K562 (cell line): ENCODE data around the gene TP63. TPM values are rescaled to one million over a fixed set of nuclear protein-coding genes. Genes with fewer than 3 reads are reported as not detected.

Experiments
- ATAC-seq: fragments of 200-7000 bp; cut with Tn5 transposase; 3 replicates; pipeline ENCODE4 v1.9.1; 2020; ENCODE audit warnings: moderate library complexity
- BruUV-seq: library from RNA; stranded (reverse); fragments of 400-500 nt; replicated peaks from 2 replicates; lab custom pipeline; 2021; lab: Mats Ljungman, UMichigan
- CTCF ChIA-PET: fragments of 300-600 bp; formaldehyde crosslinking; extraction: SDS; loops from one replicate; lab custom pipeline; 2021; ENCODE audit warnings: low intra/inter-chr PET ratio; lab: Yijun Ruan, JAX
- POLR2A ChIA-PET: fragments of 300-600, 350-650 bp; sonication (Branson Sonifier 250); formaldehyde crosslinking; extraction: SDS; loops from one replicate; lab custom pipeline; 2021; ENCODE audit warnings: antibody characterized with exemption, inconsistent platforms; lab: Yijun Ruan, JAX
- DNase-seq, 4 experiments: peaks; one replicate each; pipeline versions ENCODE4 v3.0.0 to v3.0.0-alpha.2; 2011 to 2018; ENCODE audit warnings: low spot score in 3 of 4, mixed read lengths in 3 of 4; ENCODE audit errors: extremely low read depth in 1 of 4
- FAIRE-seq: peaks from 2 replicates; lab custom pipeline; 2011; peaks lifted over from hg19 to GRCh38; lab: Jason Lieb, UNC
- H2AFZ ChIP-seq: 2 replicates; pipeline ENCODE4 v1.6.0; 2011; ENCODE audit warnings: low read depth, low read length, control low read depth, inconsistent platforms
- H3K27ac ChIP-seq: fragments of 200-600 bp; 3 replicates; pipeline ENCODE4 v1.8.0; 2011; ENCODE audit warnings: low read depth, mild to moderate bottlenecking, control low read depth, inconsistent platforms, low read length, moderate library complexity, mixed read lengths; ENCODE audit errors: extremely low read depth
- H3K27me3 ChIP-seq, 2 experiments: fragments of 300-600 bp in 1 of 2; 2 replicates in 1 of 2; 3 replicates in 1 of 2; pipeline versions ENCODE4 v1.6.0 to v1.8.0; 2011; ENCODE audit warnings: inconsistent platforms in 2 of 2, low read length in 2 of 2, mild to moderate bottlenecking in 1 of 2, mixed read lengths in 1 of 2, moderate library complexity in 1 of 2; ENCODE audit not compliant: control insufficient read depth in 2 of 2, insufficient read depth in 2 of 2
- H3K36me3 ChIP-seq: fragments of 300-600 bp; 3 replicates; pipeline ENCODE4 v1.8.0; 2011; ENCODE audit warnings: mild to moderate bottlenecking, low read length, inconsistent platforms; ENCODE audit not compliant: control insufficient read depth, insufficient read depth
- H3K4me1 ChIP-seq, 2 experiments: fragments of 200-600 bp in 1 of 2; replicated peaks in 1 of 2; 2 replicates in 1 of 2; 3 replicates in 1 of 2; pipeline versions ENCODE4 v1.5.1 to v1.8.0; 2011; ENCODE audit warnings: inconsistent platforms in 2 of 2, low read length in 2 of 2, mild to moderate bottlenecking in 1 of 2, mixed read lengths in 1 of 2, moderate library complexity in 1 of 2; ENCODE audit not compliant: control insufficient read depth in 2 of 2, insufficient read depth in 2 of 2
- H3K4me2 ChIP-seq: 2 replicates; pipeline ENCODE4 v1.6.1; 2011; ENCODE audit warnings: low read length, control low read depth, inconsistent platforms, mixed read lengths; ENCODE audit not compliant: insufficient read depth
- H3K4me3 ChIP-seq: fragments of 200-600 bp; sonication (generic), shearing (Covaris generic); 2 replicates; pipeline ENCODE4 v1.5.1; 2016; ENCODE audit warnings: control low read depth, inconsistent platforms
- H3K79me2 ChIP-seq: fragments of 200-600 bp; 3 replicates; pipeline ENCODE4 v1.8.0; 2011; ENCODE audit warnings: low read length, inconsistent platforms; ENCODE audit not compliant: control insufficient read depth, insufficient read depth
- H3K9ac ChIP-seq, 2 experiments: 2 replicates each; pipeline versions ENCODE4 v1.6.0 to v1.6.1; 2011; ENCODE audit warnings: low read depth in 2 of 2, low read length in 2 of 2, control low read depth in 1 of 2, inconsistent platforms in 1 of 2, mild to moderate bottlenecking in 1 of 2, mixed read lengths in 1 of 2; ENCODE audit not compliant: insufficient read depth in 1 of 2
- H3K9me1 ChIP-seq: one replicate; pipeline ENCODE4 v1.6.0; 2011; ENCODE audit warnings: inconsistent platforms, mild to moderate bottlenecking, low read length, moderate library complexity; ENCODE audit not compliant: control insufficient read depth, insufficient read depth
- H3K9me3 ChIP-seq: replicated peaks from 2 replicates; pipeline ENCODE4 v1.5.1; 2011; ENCODE audit warnings: low read depth, low read length, inconsistent platforms; ENCODE audit not compliant: control insufficient read depth, insufficient read depth
- H4K20me1 ChIP-seq: replicated peaks from 2 replicates; pipeline ENCODE4 v1.6.1; 2011; ENCODE audit warnings: low read length, inconsistent platforms, mixed read lengths; ENCODE audit not compliant: control insufficient read depth, insufficient read depth
- KAT2B ChIP-seq: IDR thresholded peaks from one replicate; pipeline ENCODE4 v1.6.1; 2012; ENCODE audit warnings: low read depth, mild to moderate bottlenecking, control low read depth, inconsistent platforms, low read length, moderate library complexity
- MEF2D ChIP-seq: conservative IDR thresholded peaks from 2 replicates; pipeline ENCODE4 v1.6.1; 2016; ENCODE audit warnings: low read depth, missing genetic modification characterization, missing compliant biosample characterization
- MXI1 ChIP-seq: IDR thresholded peaks from 2 replicates; pipeline ENCODE4 v1.6.1; 2011; ENCODE audit warnings: low read depth, mild to moderate bottlenecking, improper control_type of control experiment, low read length
- NFYB ChIP-seq: IDR thresholded peaks from 2 replicates; pipeline ENCODE4 v1.6.1; 2011; ENCODE audit warnings: mild to moderate bottlenecking, moderate library complexity; ENCODE audit not compliant: insufficient read length; ENCODE audit errors: extremely low read depth
- POU5F1 ChIP-seq: fragments of 150-350 bp; IDR thresholded peaks from 2 replicates; pipeline ENCODE4 v1.6.1; 2014; ENCODE audit warnings: borderline replicate concordance, low read length, low read depth, mild to moderate bottlenecking; ENCODE audit not compliant: partially characterized antibody
- PYGO2 ChIP-seq: fragments of 450-650 bp; IDR thresholded peaks from 2 replicates; pipeline ENCODE4 v1.6.1; 2016; ENCODE audit warnings: mild to moderate bottlenecking, missing genetic modification characterization, moderate library complexity, missing compliant biosample characterization
- RHOXF2B ChIP-seq: fragments of 250-450 bp; sonication (Bioruptor Pico); conservative IDR thresholded peaks from 2 replicates; pipeline ENCODE4 v1.5.1; 2021
- SAFB2 ChIP-seq: fragments of 200-400 bp; formaldehyde crosslinking; IDR thresholded peaks from 2 replicates; pipeline ENCODE4 v1.6.1; 2018; ENCODE audit warnings: borderline replicate concordance, low read length, low read depth, moderate library complexity; ENCODE audit not compliant: severe bottlenecking
- SREBF2 ChIP-seq: sonication (generic); formaldehyde crosslinking; IDR thresholded peaks from 2 replicates; pipeline ENCODE4 v1.4.0; 2020; ENCODE audit warnings: mild to moderate bottlenecking, missing genetic modification reagents
- SUPT5H ChIP-seq: fragments of 450-650 bp; IDR thresholded peaks from 2 replicates; pipeline ENCODE4 v1.6.1; 2016
- TSC22D4 ChIP-seq: fragments of 450-650 bp; IDR thresholded peaks from 2 replicates; pipeline ENCODE4 v1.6.1; 2016; ENCODE audit warnings: missing genetic modification characterization, missing biosample characterization, control low read depth
- ZNF24 ChIP-seq: fragments of 450-650 bp; IDR thresholded peaks from 2 replicates; pipeline ENCODE4 v1.6.1; 2016
- ZNF830 ChIP-seq: fragments of 250-450 bp; sonication (Bioruptor Pico); IDR thresholded peaks from 2 replicates; pipeline ENCODE4 v1.5.0; 2021; ENCODE audit warnings: mild to moderate bottlenecking
- WGBS: fragments of 100-300 bp; shearing (Covaris generic); methylation state at CpG from one replicate; pipeline ENCODE4 v1.1.6; 2016; ENCODE audit warnings: low coverage, mixed read lengths; ENCODE audit not compliant: insufficient coverage; ENCODE audit errors: missing lambda C conversion rate; 5-methylcytosine and 5-hydroxymethylcytosine counted together
- in situ Hi-C: fragments of 300-500 bp; cut with MboI; formaldehyde crosslinking; loops from 4 replicates; pipeline ENCODE4 v1.15.0; 2018; ENCODE audit warnings: inconsistent platforms, mixed read lengths
- intact Hi-C: fragments of 100-400 bp; cut with micrococcal nuclease; formaldehyde crosslinking; loops from 2 replicates; pipeline ENCODE4 v1.14.2; 2022
- polyA plus RNA-seq, 8 experiments: library from polyadenylated mRNA; depleted of rRNA in 4 of 8; stranded (reverse) in 5 of 8; unstranded in 3 of 8; fragments of >200 nt; fragmentation: Nextera tagmentation in 2 of 8; fragmentation: Illumina TruSeq in 1 of 8; extraction: Ambion mirVana in 2 of 8; extraction: Trizol in 1 of 8; gene quantifications; 2 replicates each; pipeline versions ENCODE4 v1.2.1 to v1.2.3, GENCODE V29; 2011 to 2014; ENCODE audit warnings: inconsistent platforms in 1 of 8, missing spikeins in 1 of 8
- total RNA-seq, 7 experiments: library from RNA; depleted of rRNA in 6 of 7; stranded (reverse); fragments of >200 nt in 6 of 7; fragmentation: Illumina TruSeq in 2 of 7; extraction: Trizol in 2 of 7; gene quantifications; 2 replicates each; pipeline versions ENCODE4 v1.2.1 to v1.2.3, GENCODE V29; 2011 to 2021; ENCODE audit warnings: low replicate concordance in 1 of 7
- TF ChIP-seq, protein P1 (sequence below): fragments of 250-450 bp; sonication (Bioruptor Pico); IDR thresholded peaks from 2 replicates; pipeline ENCODE4 v1.8.0; 2022; ENCODE audit warnings: inconsistent platforms
- TF ChIP-seq, protein P2 (sequence below): fragments of 450-650 bp; formaldehyde crosslinking; IDR thresholded peaks from 2 replicates; pipeline ENCODE4 v1.4.0; 2020; ENCODE audit warnings: mild to moderate bottlenecking, moderate library complexity
- TF ChIP-seq, protein P3 (sequence below): fragments of 250-450 bp; sonication (Bioruptor Pico); IDR thresholded peaks from 2 replicates; pipeline ENCODE4 v1.8.0; 2022; ENCODE audit warnings: moderate library complexity, mild to moderate bottlenecking, inconsistent platforms
- TF ChIP-seq, protein P4 (sequence below): IDR thresholded peaks from 3 replicates; pipeline ENCODE4 v1.6.1; 2011; ENCODE audit warnings: borderline replicate concordance, mild to moderate bottlenecking; ENCODE audit not compliant: insufficient read length, insufficient read depth

Gene TP63
- total and polyA plus RNA-seq, 9 of the 15 experiments (the other 6 are each of a cell fraction or from before 2014, with no cell fraction given) = 0.32 to 1.4 (median 0.50) TPM

DNA sequence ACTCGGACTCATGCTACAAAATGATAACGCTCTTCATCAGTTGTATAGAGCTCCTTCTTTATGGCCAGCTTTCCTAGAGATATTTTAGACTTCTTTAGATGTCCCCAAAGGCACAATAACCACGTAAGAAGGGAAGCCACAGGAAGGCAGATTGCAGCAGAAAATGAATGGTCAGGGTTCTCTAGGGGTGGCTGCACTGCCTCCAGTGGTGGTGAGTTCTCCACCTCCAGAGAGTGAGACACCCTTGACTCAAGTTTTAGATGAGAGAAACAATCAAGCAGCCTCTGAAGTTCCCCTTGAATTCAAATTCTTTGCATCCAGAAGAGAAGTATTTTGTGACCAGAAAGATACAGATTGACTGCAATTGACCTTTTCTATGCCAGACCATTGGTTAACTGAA lies 191.5 kb downstream of the TP63 start:
- WGBS = 0% methylated on average over 3 of the region's 3 CpGs
- Histone ChIP-seq H3K27me3 (no peaks in the 10 kb centered on the region), H3K27ac (no peak overlapping the region), H3K4me1 (no peaks in the 10 kb centered on the region), H4K20me1 (no peaks in the 10 kb centered on the region), H3K79me2 (no peaks in the 10 kb centered on the region), H3K4me3 (no peak overlapping the region), H3K36me3 (no peaks in the 10 kb centered on the region), H3K9ac (no peak overlapping the region), H3K9me1 (no peaks in the 10 kb centered on the region), H3K9me3 (no peaks in the 10 kb centered on the region), H3K4me2 (no peak overlapping the region), H2AFZ (no peak overlapping the region)
- FAIRE-seq = no peak
- POLR2A ChIA-PET = no interaction called here
- ATAC-seq = no peak
- DNase-seq = no peak
- BruUV-seq = no TSS peak
- intact Hi-C loops (no loop called here), in situ Hi-C loops (no loop called here)
- TF ChIP-seq SREBF2 (CRISPR knock-in tag) (no peak), NFYB (no peak), ZNF24 (no peak), MXI1 (no peak), RHOXF2B (no peak), ZNF830 (CRISPR knock-in tag) (no peak), TSC22D4 (no peak), KAT2B (no peak), SAFB2 (no peak), MEF2D (tag) (no peak), SUPT5H (no peak), PYGO2 (tag) (no peak), POU5F1 (no peak)
- TF ChIP-seq, protein P1, sequence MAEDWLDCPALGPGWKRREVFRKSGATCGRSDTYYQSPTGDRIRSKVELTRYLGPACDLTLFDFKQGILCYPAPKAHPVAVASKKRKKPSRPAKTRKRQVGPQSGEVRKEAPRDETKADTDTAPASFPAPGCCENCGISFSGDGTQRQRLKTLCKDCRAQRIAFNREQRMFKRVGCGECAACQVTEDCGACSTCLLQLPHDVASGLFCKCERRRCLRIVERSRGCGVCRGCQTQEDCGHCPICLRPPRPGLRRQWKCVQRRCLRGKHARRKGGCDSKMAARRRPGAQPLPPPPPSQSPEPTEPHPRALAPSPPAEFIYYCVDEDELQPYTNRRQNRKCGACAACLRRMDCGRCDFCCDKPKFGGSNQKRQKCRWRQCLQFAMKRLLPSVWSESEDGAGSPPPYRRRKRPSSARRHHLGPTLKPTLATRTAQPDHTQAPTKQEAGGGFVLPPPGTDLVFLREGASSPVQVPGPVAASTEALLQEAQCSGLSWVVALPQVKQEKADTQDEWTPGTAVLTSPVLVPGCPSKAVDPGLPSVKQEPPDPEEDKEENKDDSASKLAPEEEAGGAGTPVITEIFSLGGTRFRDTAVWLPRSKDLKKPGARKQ (CRISPR knock-in tag) = no peak
- TF ChIP-seq, protein P2, sequence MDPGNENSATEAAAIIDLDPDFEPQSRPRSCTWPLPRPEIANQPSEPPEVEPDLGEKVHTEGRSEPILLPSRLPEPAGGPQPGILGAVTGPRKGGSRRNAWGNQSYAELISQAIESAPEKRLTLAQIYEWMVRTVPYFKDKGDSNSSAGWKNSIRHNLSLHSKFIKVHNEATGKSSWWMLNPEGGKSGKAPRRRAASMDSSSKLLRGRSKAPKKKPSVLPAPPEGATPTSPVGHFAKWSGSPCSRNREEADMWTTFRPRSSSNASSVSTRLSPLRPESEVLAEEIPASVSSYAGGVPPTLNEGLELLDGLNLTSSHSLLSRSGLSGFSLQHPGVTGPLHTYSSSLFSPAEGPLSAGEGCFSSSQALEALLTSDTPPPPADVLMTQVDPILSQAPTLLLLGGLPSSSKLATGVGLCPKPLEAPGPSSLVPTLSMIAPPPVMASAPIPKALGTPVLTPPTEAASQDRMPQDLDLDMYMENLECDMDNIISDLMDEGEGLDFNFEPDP (CRISPR knock-in tag) = no peak
- TF ChIP-seq, protein P3, sequence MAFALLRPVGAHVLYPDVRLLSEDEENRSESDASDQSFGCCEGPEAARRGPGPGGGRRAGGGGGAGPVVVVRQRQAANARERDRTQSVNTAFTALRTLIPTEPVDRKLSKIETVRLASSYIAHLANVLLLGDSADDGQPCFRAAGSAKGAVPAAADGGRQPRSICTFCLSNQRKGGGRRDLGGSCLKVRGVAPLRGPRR (CRISPR knock-in tag) = no peak
- TF ChIP-seq, protein P4, sequence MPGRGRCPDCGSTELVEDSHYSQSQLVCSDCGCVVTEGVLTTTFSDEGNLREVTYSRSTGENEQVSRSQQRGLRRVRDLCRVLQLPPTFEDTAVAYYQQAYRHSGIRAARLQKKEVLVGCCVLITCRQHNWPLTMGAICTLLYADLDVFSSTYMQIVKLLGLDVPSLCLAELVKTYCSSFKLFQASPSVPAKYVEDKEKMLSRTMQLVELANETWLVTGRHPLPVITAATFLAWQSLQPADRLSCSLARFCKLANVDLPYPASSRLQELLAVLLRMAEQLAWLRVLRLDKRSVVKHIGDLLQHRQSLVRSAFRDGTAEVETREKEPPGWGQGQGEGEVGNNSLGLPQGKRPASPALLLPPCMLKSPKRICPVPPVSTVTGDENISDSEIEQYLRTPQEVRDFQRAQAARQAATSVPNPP = no peak
- CTCF ChIA-PET = no interaction called here
